HEK293T (cell line): Measurements from ENCODE around the gene WDR93.

Experiments used
- BHLHE40 ChIP-seq: fragments of 450-650 bp; IDR thresholded peaks from 2 replicates; pipeline ENCODE4 v1.6.1; 2016; ENCODE audit warnings: mild to moderate bottlenecking, moderate library complexity, borderline replicate concordance
- FOXM1 ChIP-seq: fragments of 450-650 bp; IDR thresholded peaks from 2 replicates; pipeline ENCODE4 v1.6.1; 2017; ENCODE audit warnings: mild to moderate bottlenecking, borderline replicate concordance
- SUZ12 ChIP-seq: fragments of 450-650 bp; IDR thresholded peaks from 2 replicates; pipeline ENCODE4 v1.6.1; 2016; ENCODE audit warnings: mild to moderate bottlenecking
- ZNF384 ChIP-seq: fragments of 450-650 bp; IDR thresholded peaks from 2 replicates; pipeline ENCODE4 v1.6.1; 2016

DNA sequence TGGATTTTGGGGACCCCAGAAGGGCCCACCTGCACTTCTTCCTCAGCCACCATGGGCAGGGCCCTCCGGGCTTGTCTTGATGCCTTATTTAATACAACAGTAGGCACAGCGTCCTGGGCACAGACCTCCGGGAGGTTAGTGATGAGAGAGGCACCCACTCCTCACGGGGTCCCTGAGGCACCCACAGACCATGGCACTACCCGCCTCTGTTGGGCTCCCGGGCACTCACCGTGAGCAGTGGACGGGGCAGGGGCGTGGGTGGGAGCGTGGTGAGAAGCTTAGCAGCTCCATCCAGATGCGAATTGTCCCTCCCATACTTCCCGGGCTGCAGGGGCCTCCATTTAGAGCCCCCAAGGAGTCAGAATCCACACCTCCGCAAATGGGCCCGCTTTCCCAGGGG lies 85.2 kb downstream of the WDR93 start:
- TF ChIP-seq SUZ12 (no peak), BHLHE40 (no peak), FOXM1 (no peak), ZNF384 (no peak)
